KMS-11 (cell line): ENCODE data around the gene PCF11.

Source experiments
- H2AFZ ChIP-seq: fragments of 200-600 bp; sonication (generic); 2 replicates; pipeline ENCODE4 v1.6.1; 2016; ENCODE audit warnings: antibody characterized with exemption, mixed run types, low read depth
- H3K27ac ChIP-seq: fragments of 200-600 bp; sonication (generic); 2 replicates; pipeline ENCODE4 v1.6.1; 2016; ENCODE audit warnings: mild to moderate bottlenecking, mixed run types
- H3K27me3 ChIP-seq: fragments of 200-600 bp; sonication (generic); 2 replicates; pipeline ENCODE4 v1.6.1; 2017; ENCODE audit warnings: mild to moderate bottlenecking, low read depth, mixed run types, moderate library complexity; ENCODE audit not compliant: insufficient read depth
- H3K36me3 ChIP-seq: fragments of 200-600 bp; sonication (generic); 2 replicates; pipeline ENCODE4 v1.6.1; 2017; ENCODE audit warnings: mild to moderate bottlenecking, mixed run types; ENCODE audit not compliant: insufficient read depth
- H3K4me1 ChIP-seq: fragments of 200-600 bp; sonication (generic); 2 replicates; pipeline ENCODE4 v1.6.1; 2016; ENCODE audit warnings: mild to moderate bottlenecking, low read depth, mixed run types; ENCODE audit not compliant: poor library complexity, severe bottlenecking
- H3K4me2 ChIP-seq: fragments of 200-600 bp; sonication (generic); 2 replicates; pipeline ENCODE4 v1.7.0; 2016; ENCODE audit warnings: mild to moderate bottlenecking, mixed run types
- H3K4me3 ChIP-seq: fragments of 200-600 bp; sonication (generic); IDR thresholded peaks from 2 replicates; pipeline ENCODE4 v1.6.1; 2017; ENCODE audit warnings: low read depth, low read length, mixed read lengths; ENCODE audit not compliant: insufficient read depth
- H3K79me2 ChIP-seq: fragments of 200-600 bp; sonication (generic); 2 replicates; pipeline ENCODE4 v1.6.1; 2016; ENCODE audit warnings: low read depth, mixed run types; ENCODE audit not compliant: insufficient read depth
- H3K9ac ChIP-seq: fragments of 200-600 bp; sonication (generic); 2 replicates; pipeline ENCODE4 v1.6.1; 2016; ENCODE audit warnings: mild to moderate bottlenecking, mixed run types
- H4K20me1 ChIP-seq: fragments of 200-600 bp; sonication (generic); 2 replicates; pipeline ENCODE4 v1.6.1; 2016; ENCODE audit warnings: mild to moderate bottlenecking, mixed run types; ENCODE audit not compliant: insufficient read depth
- TF ChIP-seq, protein P1 (sequence below): fragments of 200-600 bp; sonication (generic); conservative IDR thresholded peaks from 2 replicates; pipeline ENCODE4 v1.6.1; 2017; ENCODE audit warnings: low read depth, mild to moderate bottlenecking, antibody characterized with exemption, low read length, moderate library complexity, mixed read lengths

Gene PCF11

DNA sequence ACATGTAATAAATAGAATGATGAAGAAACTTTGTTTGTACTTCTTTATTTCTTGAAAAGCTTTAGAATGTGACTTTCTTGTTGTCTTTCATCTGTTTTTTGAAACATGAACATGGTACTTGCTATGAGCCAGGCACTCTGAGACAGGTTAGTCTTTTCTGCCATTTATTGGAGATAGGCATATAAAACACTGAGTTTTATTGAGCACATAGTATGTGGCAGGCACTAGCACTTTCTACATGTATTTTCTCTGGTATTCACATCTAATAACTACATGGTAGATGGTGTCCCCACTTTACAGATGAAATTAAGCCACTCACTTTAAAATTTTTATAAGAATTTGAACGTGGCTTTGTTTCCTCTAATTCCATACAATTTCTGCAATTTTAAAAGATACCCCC, 28.8 kb downstream of the PCF11 start:
- H3K9ac ChIP-seq, result no peak overlapping the region
- H3K79me2 ChIP-seq, result peaks cover 1% of the 10 kb centered on the region; the same call in 1 of the 2 replicates
- no peak overlapping the region for H2AFZ ChIP-seq
- TF ChIP-seq, protein P1, sequence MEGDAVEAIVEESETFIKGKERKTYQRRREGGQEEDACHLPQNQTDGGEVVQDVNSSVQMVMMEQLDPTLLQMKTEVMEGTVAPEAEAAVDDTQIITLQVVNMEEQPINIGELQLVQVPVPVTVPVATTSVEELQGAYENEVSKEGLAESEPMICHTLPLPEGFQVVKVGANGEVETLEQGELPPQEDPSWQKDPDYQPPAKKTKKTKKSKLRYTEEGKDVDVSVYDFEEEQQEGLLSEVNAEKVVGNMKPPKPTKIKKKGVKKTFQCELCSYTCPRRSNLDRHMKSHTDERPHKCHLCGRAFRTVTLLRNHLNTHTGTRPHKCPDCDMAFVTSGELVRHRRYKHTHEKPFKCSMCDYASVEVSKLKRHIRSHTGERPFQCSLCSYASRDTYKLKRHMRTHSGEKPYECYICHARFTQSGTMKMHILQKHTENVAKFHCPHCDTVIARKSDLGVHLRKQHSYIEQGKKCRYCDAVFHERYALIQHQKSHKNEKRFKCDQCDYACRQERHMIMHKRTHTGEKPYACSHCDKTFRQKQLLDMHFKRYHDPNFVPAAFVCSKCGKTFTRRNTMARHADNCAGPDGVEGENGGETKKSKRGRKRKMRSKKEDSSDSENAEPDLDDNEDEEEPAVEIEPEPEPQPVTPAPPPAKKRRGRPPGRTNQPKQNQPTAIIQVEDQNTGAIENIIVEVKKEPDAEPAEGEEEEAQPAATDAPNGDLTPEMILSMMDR, result no peak
- H3K4me2 ChIP-seq, result no peak overlapping the region
- H3K36me3 ChIP-seq, result peaks cover 19% of the 10 kb centered on the region; the same call in 1 of the 2 replicates
- peaks cover 6% of the 10 kb centered on the region for H3K4me1 ChIP-seq
- H3K4me3 ChIP-seq, result no peak overlapping the region
- H3K27ac ChIP-seq, result no peak overlapping the region
- no peaks in the 10 kb centered on the region for H4K20me1 ChIP-seq
- no peaks in the 10 kb centered on the region for H3K27me3 ChIP-seq

DNA sequence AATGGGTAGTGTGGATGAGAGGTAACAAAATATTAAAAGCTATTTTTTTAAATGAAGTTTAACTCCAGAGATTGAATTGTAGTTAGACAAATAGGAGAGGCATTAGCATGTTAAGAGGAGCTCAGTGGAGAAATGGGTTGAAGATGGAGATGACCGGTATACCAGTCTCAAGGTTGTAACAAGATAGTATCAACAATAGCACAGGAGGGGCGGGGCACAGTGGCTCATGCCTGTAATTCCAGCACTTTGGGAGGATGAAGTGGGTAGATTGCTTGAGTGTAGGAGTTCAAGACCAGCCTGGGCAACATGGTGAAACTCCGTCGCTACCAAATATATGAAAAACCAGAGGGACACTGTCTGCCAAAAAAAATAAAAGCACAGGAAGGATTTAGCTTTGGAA, 30.5 kb downstream of the PCF11 start:
- H3K4me1 ChIP-seq, result peaks cover 7% of the 10 kb centered on the region
- no peaks in the 10 kb centered on the region for H4K20me1 ChIP-seq
- no peaks in the 10 kb centered on the region for H3K27me3 ChIP-seq
- peaks cover 11% of the 10 kb centered on the region; the same call in 1 of the 2 replicates for H3K36me3 ChIP-seq
- no peak overlapping the region for H3K27ac ChIP-seq
- no peak overlapping the region for H3K9ac ChIP-seq
- peaks cover 10% of the 10 kb centered on the region for H3K79me2 ChIP-seq
- H3K4me2 ChIP-seq, result no peak overlapping the region
- TF ChIP-seq, protein P1, result no peak
- no peak overlapping the region for H2AFZ ChIP-seq
- H3K4me3 ChIP-seq, result no peak overlapping the region

DNA sequence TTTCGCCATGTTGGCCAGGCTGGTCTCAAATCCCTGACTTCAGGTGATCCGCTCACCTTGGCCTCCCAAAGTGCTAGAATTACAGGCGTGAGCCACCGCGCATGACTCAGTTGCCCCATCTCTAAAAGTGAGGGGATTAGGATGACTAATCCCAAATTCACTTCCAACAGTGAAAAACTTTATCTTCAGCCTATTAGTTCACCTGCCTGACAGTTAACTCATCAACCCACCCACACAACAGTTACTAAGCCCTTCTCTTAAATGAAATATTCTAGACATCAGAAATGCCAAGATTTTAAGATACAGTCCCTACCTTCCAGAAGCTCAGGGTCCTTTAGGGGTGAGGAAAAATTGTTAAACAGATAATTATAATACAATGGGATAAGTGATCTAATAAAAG, 34.6 kb downstream of the PCF11 start:
- no peak overlapping the region for H3K4me3 ChIP-seq
- TF ChIP-seq, protein P1, result no peak
- H2AFZ ChIP-seq, result no peak overlapping the region
- H3K79me2 ChIP-seq, result peaks cover 19% of the 10 kb centered on the region
- no peak overlapping the region for H3K27ac ChIP-seq
- no peaks in the 10 kb centered on the region for H3K27me3 ChIP-seq
- H3K9ac ChIP-seq, result no peak overlapping the region
- no peaks in the 10 kb centered on the region for H4K20me1 ChIP-seq
- H3K36me3 ChIP-seq, result 0 out of 2 replicates have a peak, but pooled peaks cover 4% of the 10 kb centered on the region
- H3K4me2 ChIP-seq, result no peak overlapping the region
- peaks cover 18% of the 10 kb centered on the region for H3K4me1 ChIP-seq

DNA sequence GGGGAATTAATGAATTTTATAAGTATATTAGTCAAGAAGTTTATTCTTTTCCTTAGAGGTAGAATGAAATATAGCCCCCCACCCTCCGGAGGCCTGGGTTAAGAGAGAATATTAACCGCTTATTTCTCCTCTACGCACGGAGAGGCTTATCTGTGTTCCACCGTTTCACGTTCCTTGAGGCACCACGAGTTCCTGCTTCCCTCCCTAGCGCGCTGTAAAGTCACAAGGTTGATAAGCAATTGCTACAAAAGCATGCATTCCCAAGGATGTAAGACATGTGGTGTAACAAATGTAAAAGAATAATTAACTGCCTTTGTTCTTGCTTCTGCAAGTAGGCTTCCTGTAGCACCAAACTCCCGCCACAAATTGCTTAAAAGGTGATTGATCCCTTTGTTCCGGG, 35.1 kb downstream of the PCF11 start:
- Histone ChIP-seq H3K4me3 (no peak overlapping the region), H3K36me3 (0 out of 2 replicates have a peak, but pooled peaks cover 4% of the 10 kb centered on the region), H4K20me1 (no peaks in the 10 kb centered on the region), H3K27ac (no peak overlapping the region), H3K79me2 (peaks cover 19% of the 10 kb centered on the region), H3K9ac (no peak overlapping the region), H3K4me1 (peaks cover 18% of the 10 kb centered on the region), H3K27me3 (no peaks in the 10 kb centered on the region), H2AFZ (no peak overlapping the region), H3K4me2 (peak overlapping the region; percentile 88)
- TF ChIP-seq, protein P1, result no peak
